HFF-Myc (cell line): ENCODE measurements around the gene PRICKLE1.

Experiments used
- DNase-seq: peaks from one replicate; pipeline ENCODE4 v3.0.0-alpha.2; 2011; ENCODE audit warnings: low read depth; ENCODE audit errors: extremely low read depth
- H3K4me3 ChIP-seq: replicated peaks from 2 replicates; pipeline ENCODE4 v1.5.1; 2011; ENCODE audit warnings: low read depth, mild to moderate bottlenecking, control low read depth, low read length
- TF ChIP-seq, protein P1 (sequence below): IDR thresholded peaks from 2 replicates; pipeline ENCODE4 v1.5.1; 2012; ENCODE audit warnings: mild to moderate bottlenecking, low read depth, low read length, control low read depth; ENCODE audit errors: missing control alignments

The PRICKLE1 gene

DNA sequence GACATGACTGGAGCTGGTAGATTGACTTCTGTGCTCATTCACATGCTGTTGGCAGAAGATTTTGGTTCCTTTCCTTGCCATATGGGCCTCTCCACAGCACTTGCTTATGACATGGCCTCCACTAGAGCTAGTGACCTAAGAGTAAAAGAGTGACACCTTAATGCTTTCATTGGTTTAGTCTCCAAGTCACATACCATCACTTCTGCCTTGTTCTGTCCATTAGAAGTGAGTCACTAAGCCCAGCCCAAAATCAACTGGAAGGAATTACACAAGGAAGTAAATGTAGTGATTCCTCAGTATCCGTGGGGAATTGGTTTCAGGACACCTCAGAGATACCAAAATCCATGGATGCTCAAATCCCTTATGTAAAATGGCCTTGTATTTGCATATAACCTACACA is 182.2 kb downstream of the PRICKLE1 start:
- DNase-seq: peak; percentile 20
- TF ChIP-seq, protein P1, sequence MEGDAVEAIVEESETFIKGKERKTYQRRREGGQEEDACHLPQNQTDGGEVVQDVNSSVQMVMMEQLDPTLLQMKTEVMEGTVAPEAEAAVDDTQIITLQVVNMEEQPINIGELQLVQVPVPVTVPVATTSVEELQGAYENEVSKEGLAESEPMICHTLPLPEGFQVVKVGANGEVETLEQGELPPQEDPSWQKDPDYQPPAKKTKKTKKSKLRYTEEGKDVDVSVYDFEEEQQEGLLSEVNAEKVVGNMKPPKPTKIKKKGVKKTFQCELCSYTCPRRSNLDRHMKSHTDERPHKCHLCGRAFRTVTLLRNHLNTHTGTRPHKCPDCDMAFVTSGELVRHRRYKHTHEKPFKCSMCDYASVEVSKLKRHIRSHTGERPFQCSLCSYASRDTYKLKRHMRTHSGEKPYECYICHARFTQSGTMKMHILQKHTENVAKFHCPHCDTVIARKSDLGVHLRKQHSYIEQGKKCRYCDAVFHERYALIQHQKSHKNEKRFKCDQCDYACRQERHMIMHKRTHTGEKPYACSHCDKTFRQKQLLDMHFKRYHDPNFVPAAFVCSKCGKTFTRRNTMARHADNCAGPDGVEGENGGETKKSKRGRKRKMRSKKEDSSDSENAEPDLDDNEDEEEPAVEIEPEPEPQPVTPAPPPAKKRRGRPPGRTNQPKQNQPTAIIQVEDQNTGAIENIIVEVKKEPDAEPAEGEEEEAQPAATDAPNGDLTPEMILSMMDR: no peak
- no peak overlapping the region for H3K4me3 ChIP-seq
